Measurements from ENCODE around the gene RAB3IL1.

DNA sequence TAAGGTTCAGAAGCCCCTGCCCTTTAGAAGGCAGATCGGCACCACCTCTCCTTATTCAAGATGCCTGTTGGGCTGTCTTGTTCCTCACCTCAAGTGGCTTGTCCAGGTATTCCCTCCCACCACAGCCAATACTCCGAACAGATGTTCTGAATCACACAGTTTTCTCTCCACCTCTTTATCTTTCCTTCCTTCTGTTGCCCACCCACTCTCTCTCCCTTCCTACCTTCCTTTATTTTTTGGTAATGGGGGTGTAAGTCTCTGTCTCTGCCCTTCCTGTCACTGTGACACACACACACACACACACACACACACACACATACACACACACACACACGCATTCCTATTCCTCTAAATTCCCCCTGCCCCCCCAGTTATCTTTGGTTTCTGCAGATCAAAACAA lies 41.2 kb upstream of the RAB3IL1 start:
- TF ChIP-seq, protein P1, sequence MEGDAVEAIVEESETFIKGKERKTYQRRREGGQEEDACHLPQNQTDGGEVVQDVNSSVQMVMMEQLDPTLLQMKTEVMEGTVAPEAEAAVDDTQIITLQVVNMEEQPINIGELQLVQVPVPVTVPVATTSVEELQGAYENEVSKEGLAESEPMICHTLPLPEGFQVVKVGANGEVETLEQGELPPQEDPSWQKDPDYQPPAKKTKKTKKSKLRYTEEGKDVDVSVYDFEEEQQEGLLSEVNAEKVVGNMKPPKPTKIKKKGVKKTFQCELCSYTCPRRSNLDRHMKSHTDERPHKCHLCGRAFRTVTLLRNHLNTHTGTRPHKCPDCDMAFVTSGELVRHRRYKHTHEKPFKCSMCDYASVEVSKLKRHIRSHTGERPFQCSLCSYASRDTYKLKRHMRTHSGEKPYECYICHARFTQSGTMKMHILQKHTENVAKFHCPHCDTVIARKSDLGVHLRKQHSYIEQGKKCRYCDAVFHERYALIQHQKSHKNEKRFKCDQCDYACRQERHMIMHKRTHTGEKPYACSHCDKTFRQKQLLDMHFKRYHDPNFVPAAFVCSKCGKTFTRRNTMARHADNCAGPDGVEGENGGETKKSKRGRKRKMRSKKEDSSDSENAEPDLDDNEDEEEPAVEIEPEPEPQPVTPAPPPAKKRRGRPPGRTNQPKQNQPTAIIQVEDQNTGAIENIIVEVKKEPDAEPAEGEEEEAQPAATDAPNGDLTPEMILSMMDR (IDR thresholded peaks at IDR 0.05; ENCODE audit: low read depth, low read length, missing input control): no peak
- TF ChIP-seq RAD21 (IDR thresholded peaks at IDR 0.05): no peak
- TF ChIP-seq SP1 (IDR thresholded peaks at IDR 0.05): no peak
- TF ChIP-seq TAF1 (conservative IDR thresholded peaks at IDR 0.05): no peak
- TF ChIP-seq FOXA1 (IDR thresholded peaks at IDR 0.05): no peak
- TF ChIP-seq, protein P2, sequence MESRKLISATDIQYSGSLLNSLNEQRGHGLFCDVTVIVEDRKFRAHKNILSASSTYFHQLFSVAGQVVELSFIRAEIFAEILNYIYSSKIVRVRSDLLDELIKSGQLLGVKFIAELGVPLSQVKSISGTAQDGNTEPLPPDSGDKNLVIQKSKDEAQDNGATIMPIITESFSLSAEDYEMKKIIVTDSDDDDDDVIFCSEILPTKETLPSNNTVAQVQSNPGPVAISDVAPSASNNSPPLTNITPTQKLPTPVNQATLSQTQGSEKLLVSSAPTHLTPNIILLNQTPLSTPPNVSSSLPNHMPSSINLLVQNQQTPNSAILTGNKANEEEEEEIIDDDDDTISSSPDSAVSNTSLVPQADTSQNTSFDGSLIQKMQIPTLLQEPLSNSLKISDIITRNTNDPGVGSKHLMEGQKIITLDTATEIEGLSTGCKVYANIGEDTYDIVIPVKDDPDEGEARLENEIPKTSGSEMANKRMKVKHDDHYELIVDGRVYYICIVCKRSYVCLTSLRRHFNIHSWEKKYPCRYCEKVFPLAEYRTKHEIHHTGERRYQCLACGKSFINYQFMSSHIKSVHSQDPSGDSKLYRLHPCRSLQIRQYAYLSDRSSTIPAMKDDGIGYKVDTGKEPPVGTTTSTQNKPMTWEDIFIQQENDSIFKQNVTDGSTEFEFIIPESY (IDR thresholded peaks at IDR 0.05): no peak
- TF ChIP-seq GABPA (IDR thresholded peaks at IDR 0.05 in 1 of 2, conservative IDR thresholded peaks at IDR 0.05 in 1 of 2): no peak
